HG03460 (cell line): Measurements from ENCODE around the gene SLC7A4.

Experiments used
- ATAC-seq: cut with Tn5 transposase; IDR thresholded peaks from one replicate; pipeline ENCODE4 v1.9.1; 2021; ENCODE audit not compliant: unreplicated experiment

Gene SLC7A4

DNA sequence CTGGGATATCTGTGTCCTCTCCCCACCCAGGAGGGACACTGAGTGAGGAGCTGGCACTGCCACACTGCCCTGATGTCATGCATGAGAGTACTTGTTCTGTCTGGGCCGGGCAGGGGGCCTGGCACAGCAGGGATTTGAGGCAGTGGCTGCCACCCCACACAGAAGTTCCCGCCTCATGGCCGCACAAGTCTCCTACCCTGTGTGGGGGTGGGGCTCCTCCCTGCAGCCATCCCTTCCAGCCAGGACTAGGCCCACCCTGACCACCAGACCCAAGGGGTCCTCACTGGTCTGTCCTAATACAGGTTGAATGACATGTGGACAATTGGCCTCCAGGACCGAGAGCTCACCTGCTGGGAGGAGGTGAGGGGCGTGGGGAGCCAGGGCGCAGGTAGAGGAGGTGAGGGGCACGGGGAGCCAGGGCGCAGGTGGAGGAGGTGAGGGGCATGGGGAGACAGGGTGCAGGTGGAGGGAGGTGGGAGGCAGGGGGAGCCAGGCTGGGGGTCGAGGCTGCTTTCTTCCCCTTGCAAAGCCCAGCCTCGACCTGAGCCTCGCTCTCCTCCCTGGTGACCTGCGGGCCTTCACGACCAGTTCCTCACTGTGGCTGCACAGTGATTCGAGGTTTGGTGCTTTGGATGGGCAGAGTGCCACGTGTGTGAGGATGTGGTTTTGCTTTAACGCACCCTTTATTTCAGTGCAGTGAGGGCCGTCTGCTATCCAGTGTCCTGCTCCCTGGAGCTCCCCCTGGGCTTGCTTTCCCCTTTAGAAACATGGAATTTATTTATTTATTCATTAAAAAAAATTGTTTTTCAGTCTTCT lies 42.8 kb downstream of the SLC7A4 start:
- no peak for ATAC-seq

DNA sequence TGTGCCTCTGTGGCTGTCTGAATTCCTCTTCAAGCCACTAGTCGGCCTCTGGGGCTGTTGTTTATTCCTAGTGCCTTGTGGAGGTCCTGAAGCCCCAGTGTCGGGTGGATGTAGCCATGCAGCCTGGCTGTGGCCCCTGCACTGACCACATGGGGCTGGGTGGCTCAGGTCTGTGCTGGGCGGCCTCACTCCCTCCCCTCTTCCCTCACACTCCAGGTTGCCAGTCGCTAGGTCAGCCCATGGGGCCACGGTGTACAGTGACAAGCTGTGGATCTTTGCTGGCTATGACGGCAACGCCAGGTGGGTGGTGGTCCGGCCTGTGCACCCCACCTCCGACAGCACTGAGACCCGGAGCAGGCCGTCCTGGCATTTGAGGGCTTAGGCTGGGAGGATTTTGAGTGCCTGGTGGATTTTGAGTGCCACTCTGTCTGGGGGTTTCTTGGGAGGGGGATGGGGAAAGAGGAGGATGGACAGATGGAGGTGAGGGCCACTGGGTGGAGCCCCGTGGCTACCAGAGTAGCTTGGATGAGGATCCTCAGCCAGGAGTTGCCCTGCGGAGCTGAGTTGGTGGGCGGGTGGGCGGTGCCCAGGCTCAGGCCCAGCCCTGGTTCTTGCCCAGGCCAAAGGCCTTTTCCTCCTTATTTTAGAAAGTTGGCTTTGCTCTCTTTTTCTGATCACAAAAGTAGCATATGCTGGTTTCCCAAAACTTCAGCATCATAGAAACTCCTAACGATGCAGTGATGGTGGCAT lies 43.6 kb downstream of the SLC7A4 start:
- no peak for ATAC-seq

DNA sequence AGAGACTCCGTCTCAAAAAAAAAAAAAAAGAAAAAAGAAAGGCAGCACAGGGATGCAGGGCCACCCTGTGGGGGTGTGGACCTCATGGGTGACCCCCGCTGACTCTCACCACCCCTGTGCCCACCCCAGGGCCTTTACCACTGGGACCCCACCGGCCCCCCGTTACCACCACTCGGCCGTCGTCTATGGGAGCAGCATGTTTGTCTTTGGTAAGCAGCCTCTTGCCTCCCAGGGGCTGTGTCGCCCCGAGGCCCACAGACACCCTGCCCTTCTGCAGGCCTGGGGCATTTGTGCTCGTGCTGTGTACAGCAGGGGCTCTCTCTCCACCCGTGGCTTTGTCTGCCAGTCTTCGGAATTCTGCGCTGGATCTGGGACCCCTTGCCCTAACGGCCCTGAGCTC lies 45.0 kb downstream of the SLC7A4 start:
- no peak for ATAC-seq

DNA sequence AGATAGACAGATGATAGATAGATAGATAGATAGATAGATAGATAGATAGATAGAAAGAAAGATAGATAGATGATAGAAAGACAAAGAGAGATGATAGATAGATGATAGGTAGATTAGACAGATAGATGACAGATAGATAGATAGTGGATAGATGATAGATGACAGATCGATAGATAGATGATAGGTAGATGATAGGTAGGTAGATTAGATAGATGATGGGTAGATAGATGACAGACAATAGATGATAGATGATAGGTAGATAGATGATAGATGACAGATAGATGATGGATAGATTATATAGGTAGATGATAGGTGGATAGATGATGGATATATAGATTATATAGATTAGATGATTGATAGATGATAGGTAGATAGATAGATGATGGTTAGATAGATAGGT lies 46.0 kb downstream of the SLC7A4 start:
- ATAC-seq = no peak

- no peak for ATAC-seq
Observed at GRCh38 chr22:20985720-20986119, 46.6 kb downstream of the SLC7A4 start.

DNA sequence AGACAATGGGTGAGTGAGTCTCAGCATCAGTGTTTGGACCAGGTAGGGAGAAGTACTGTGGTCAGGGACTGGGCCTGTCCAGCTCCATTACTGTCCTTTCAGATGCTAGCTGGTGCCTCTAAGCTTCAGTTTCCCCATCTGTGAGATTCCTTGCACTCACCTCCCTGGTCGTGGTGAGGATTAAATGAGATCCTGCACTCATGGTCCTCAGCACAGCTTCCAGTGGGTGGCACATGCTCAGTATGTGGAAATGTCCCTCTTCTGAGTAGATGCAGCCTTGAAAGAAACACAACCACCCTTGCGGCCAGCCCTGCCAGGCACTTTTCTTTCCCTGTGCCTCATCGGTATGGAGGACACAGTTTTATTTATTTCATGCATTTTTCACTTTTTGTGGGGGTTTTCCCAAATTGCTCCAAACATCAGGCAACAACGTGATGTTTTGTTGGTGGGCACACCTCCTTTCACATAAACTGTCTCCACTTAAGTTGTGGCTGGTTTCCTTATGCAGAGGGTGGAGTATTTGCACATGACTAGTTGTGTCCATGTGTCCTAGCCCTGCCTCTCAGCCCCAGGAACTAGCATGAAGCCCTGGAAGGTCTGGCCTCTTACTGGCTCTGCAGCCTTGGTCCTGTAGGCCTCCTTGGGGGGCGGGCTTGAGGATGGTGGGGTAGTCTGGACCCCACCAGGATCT lies 49.1 kb downstream of the SLC7A4 start:
- ATAC-seq = no peak

DNA sequence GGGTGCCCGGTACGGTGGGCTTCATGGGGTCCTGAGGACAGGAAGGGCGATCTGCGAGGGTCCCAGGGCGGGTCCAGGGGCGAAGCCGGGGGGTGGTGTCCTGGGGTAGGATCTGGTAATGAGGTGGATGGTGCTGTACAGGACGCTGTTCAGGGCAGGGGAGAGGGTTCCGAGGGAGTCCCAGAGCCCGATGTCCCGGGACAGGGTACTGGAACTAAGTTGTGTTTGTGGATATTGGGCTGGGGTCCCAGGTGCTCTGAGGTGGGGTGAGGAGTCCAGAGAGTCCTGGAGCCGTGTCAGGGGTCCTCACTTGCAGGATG lies 49.8 kb downstream of the SLC7A4 start:
- ATAC-seq = peak; percentile 12

DNA sequence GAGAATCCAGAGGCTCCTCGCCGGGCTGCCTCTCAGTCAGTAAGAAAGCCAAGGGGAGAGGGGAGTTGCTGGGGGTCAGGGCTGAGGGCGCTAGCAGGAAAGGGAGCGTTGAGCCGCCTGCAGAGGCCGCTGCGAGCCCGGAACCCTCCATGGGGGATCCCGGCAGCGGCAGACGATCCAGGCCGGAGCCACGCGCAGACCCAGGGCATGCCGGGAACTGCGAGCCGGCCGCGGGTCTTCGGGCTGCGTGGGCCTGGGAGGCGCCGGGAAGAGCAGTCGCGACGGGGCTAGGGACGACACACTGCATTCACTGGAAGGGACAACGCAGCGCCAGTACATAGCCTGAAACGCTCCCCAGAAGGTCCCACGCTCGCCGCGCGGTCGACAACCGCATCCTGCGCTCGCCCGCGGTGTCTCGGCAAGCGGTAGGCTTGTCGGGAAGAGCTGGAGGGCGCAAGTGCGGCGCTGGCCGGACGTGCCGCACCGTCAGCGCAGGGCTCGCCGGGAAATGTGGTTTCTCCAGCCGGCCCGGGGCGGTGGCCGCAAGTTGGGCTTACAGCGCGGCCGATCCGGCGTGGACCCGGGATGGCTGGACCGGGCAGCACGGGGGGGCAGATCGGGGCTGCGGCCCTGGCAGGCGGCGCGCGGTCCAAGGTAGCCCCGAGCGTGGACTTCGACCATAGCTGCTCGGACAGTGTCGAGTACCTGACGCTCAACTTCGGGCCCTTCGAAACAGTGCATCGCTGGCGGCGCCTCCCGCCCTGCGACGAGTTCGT lies 50.4 kb downstream of the SLC7A4 start, which contains the start of gene LZTR1:
Gene LZTR1 (plus strand): TSS at position 511 of the 776 bp plus-strand sequence. CDS start 75 bp downstream, at position 586.
- peak; percentile 72 for ATAC-seq

DNA sequence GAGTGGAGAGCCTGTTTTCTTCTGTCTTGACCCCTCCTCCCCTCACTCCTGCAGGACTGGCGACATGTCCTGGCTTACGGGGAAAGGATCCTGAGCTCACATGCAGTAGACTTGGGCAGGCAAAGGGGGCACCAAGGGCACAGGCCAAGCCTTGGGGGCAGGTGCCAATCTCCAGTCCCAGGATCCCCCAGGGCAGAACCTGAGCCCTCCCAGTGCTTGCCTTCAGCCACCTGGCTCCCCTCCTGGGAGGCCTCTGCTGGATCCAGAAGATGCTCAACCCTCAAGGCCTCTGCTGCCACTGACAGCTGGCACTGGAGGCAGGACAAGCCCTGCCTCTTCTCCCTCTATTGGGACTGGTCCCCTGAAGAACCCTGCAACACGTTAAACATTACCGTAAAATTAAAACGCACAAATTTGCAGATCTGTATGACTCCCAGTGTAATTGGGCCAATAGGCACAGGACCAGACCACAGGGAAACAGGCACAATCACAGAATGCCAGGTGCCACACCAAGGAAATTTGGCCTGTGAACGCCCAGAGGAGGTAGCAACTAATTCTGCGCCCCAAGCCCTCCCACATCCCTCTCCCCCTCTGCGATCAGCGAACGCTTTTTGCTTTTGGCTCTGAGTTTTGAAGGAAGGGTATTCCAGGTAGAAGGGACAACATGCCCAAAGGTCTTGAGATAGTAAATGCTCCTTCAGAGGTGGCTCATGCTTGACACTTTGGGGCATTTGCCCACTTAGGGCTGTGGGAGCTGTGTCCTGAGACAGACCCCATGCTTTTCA lies 51.2 kb downstream of the SLC7A4 start:
- no peak for ATAC-seq

DNA sequence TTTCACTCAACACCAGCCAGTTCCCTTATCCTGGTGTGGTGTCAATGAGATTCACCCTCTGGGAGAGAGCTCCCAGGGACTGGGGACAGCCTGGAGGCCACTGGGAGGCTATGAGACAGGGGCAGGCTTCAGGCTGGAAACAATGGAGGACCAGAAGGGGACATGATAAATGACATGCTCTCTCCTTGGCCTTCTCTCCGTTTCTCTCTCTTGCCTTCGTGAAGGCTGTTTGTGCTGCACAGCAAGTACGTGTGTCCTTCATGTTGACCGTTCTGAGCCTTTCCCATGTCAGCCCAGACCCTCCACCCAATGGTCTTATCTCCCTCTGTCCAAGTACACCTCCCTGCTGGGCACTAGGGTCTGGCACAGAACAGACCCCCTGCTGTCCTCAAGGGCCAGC lies 51.8 kb downstream of the SLC7A4 start:
- ATAC-seq = no peak

- no peak for ATAC-seq
Observed at GRCh38 chr22:20979940-20980453, 52.4 kb downstream of the SLC7A4 start.

DNA sequence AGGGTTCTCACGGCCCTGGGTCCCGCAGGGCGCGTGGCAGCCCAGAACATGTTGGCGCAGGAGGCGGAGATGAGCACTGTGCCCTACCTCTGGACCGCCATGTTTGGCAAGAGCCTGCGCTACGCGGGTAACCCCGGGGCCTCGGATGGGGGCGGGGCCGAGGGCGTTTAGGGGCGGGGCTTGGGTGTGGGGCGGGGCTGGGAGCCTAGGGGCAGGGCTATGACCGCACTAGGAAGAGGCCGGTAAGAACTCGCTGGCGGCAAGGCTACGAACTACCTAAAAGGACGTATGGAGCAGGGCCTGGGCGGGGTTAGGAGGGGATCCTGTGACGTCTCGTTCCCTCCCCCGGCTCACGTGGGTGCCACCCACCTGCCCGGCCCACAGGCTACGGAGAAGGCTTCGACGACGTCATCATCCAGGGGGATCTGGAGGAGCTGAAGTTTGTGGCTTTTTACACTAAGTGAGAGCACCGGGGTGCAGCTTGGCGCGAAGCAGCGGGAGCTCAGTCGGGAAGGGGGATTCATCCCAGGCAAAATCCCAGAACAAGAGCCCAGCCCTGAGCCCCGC lies 53.0 kb downstream of the SLC7A4 start:
- no peak for ATAC-seq
